HEK293 (cell line): ENCODE data around the gene ACTN3.

Experiments used
- MYNN ChIP-seq: fragments of 450-650 bp; formaldehyde crosslinking; IDR thresholded peaks from 2 replicates; pipeline ENCODE4 v1.5.1; 2016; ENCODE audit warnings: missing biosample characterization, missing genetic modification characterization, borderline replicate concordance
- ZNF138 ChIP-seq: fragments of 450-650 bp; formaldehyde crosslinking; IDR thresholded peaks from 2 replicates; pipeline ENCODE4 v1.5.1; 2016; ENCODE audit warnings: missing biosample characterization, missing genetic modification characterization, borderline replicate concordance
- ZNF24 ChIP-seq: fragments of 450-650 bp; formaldehyde crosslinking; IDR thresholded peaks from 2 replicates; pipeline ENCODE4 v1.5.1; 2016; ENCODE audit warnings: missing biosample characterization, missing genetic modification characterization
- ZNF292 ChIP-seq: fragments of 450-650 bp; formaldehyde crosslinking; IDR thresholded peaks from 2 replicates; pipeline ENCODE4 v1.5.1; 2016; ENCODE audit warnings: low read depth, missing biosample characterization, missing genetic modification characterization, borderline replicate concordance
- ZNF48 ChIP-seq: fragments of 450-650 bp; formaldehyde crosslinking; IDR thresholded peaks from 2 replicates; pipeline ENCODE4 v1.5.1; 2016; ENCODE audit warnings: missing biosample characterization, missing genetic modification characterization
- ZNF560 ChIP-seq: fragments of 450-650 bp; formaldehyde crosslinking; IDR thresholded peaks from 2 replicates; pipeline ENCODE4 v1.5.1; 2017; ENCODE audit warnings: missing biosample characterization, missing genetic modification characterization, borderline replicate concordance
- ZNF596 ChIP-seq: fragments of 450-650 bp; IDR thresholded peaks from 2 replicates; pipeline ENCODE4 v1.5.0; 2018; ENCODE audit warnings: missing biosample characterization, mild to moderate bottlenecking, missing genetic modification characterization, moderate library complexity
- ZNF629 ChIP-seq: fragments of 450-650 bp; formaldehyde crosslinking; IDR thresholded peaks from 2 replicates; pipeline ENCODE4 v1.5.1; 2017; ENCODE audit warnings: missing biosample characterization, missing genetic modification characterization
- ZNF677 ChIP-seq: fragments of 450-650 bp; IDR thresholded peaks from 2 replicates; pipeline ENCODE4 v1.5.0; 2018; ENCODE audit warnings: missing biosample characterization, mild to moderate bottlenecking, missing genetic modification characterization, moderate library complexity
- TF ChIP-seq, protein P1 (sequence below): fragments of 450-650 bp; formaldehyde crosslinking; IDR thresholded peaks from 2 replicates; pipeline ENCODE4 v1.5.1; 2016; ENCODE audit warnings: missing biosample characterization, missing genetic modification characterization
- TF ChIP-seq, protein P2 (sequence below): fragments of 450-650 bp; formaldehyde crosslinking; IDR thresholded peaks from 2 replicates; pipeline ENCODE4 v1.5.1; 2016; ENCODE audit warnings: missing biosample characterization, missing genetic modification characterization
- TF ChIP-seq, protein P3 (sequence below): fragments of 450-650 bp; formaldehyde crosslinking; IDR thresholded peaks from 2 replicates; pipeline ENCODE4 v1.5.1; 2016; ENCODE audit warnings: missing biosample characterization, missing genetic modification characterization

DNA sequence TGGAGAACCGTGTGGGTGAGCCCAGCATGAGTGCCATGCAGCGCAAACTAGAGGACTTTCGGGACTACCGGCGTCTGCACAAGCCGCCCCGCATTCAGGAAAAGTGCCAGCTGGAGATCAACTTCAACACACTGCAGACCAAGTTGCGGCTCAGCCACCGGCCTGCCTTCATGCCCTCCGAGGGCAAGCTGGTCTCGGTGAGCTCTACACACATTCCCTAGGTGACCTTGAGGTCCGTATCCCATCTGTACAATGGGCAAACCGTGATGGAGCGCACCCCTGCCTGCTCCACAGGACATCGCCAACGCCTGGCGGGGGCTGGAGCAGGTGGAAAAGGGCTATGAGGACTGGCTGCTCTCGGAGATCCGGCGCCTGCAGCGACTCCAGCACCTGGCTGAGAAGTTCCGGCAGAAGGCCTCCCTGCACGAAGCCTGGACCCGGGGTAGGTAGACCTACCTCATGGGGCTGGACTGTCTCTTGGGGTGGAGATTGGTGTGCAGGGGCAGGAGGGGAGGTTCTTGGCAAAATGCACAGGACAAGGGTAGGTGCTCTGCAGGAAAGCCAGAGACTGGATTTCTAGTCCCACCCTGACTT is 11.1 kb downstream of the ACTN3 start:
- TF ChIP-seq ZNF677 (tag by site-specific recombination) (no peak), MYNN (tag by site-specific recombination) (no peak), ZNF24 (tag by site-specific recombination) (no peak), ZNF138 (no peak), ZNF596 (tag by site-specific recombination) (no peak), ZNF560 (no peak), ZNF629 (tag by site-specific recombination) (no peak), ZNF48 (tag by site-specific recombination) (no peak), ZNF292 (no peak)
- TF ChIP-seq, protein P1, sequence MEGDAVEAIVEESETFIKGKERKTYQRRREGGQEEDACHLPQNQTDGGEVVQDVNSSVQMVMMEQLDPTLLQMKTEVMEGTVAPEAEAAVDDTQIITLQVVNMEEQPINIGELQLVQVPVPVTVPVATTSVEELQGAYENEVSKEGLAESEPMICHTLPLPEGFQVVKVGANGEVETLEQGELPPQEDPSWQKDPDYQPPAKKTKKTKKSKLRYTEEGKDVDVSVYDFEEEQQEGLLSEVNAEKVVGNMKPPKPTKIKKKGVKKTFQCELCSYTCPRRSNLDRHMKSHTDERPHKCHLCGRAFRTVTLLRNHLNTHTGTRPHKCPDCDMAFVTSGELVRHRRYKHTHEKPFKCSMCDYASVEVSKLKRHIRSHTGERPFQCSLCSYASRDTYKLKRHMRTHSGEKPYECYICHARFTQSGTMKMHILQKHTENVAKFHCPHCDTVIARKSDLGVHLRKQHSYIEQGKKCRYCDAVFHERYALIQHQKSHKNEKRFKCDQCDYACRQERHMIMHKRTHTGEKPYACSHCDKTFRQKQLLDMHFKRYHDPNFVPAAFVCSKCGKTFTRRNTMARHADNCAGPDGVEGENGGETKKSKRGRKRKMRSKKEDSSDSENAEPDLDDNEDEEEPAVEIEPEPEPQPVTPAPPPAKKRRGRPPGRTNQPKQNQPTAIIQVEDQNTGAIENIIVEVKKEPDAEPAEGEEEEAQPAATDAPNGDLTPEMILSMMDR = no peak
- TF ChIP-seq, protein P2, sequence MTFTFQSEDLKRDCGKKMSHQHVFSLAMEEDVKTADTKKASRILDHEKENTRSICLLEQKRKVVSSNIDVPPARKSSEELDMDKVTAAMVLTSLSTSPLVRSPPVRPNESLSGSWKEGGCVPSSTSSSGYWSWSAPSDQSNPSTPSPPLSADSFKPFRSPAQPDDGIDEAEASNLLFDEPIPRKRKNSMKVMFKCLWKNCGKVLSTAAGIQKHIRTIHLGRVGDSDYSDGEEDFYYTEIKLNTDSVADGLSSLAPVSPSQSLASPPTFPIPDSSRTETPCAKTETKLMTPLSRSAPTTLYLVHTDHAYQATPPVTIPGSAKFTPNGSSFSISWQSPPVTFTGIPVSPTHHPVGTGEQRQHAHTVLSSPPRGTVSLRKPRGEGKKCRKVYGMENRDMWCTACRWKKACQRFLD (tag by site-specific recombination) = no peak
- TF ChIP-seq, protein P3, sequence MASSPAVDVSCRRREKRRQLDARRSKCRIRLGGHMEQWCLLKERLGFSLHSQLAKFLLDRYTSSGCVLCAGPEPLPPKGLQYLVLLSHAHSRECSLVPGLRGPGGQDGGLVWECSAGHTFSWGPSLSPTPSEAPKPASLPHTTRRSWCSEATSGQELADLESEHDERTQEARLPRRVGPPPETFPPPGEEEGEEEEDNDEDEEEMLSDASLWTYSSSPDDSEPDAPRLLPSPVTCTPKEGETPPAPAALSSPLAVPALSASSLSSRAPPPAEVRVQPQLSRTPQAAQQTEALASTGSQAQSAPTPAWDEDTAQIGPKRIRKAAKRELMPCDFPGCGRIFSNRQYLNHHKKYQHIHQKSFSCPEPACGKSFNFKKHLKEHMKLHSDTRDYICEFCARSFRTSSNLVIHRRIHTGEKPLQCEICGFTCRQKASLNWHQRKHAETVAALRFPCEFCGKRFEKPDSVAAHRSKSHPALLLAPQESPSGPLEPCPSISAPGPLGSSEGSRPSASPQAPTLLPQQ (tag by site-specific recombination) = no peak
